ENCODE results near the gene RPS27. TPM values are rescaled to one million over a fixed set of nuclear protein-coding genes. Genes with fewer than 3 reads are reported as not detected.
A peak's percentile ranks its signal among the peaks of the same experiment; 100 is the strongest.

Gene RPS27
- total and polyA plus RNA-seq, 10 of the 15 experiments (the other 5 are each of a cell fraction or from before 2014, with no cell fraction given): 2,708 to 14,234 (median 8,874) TPM

DNA sequence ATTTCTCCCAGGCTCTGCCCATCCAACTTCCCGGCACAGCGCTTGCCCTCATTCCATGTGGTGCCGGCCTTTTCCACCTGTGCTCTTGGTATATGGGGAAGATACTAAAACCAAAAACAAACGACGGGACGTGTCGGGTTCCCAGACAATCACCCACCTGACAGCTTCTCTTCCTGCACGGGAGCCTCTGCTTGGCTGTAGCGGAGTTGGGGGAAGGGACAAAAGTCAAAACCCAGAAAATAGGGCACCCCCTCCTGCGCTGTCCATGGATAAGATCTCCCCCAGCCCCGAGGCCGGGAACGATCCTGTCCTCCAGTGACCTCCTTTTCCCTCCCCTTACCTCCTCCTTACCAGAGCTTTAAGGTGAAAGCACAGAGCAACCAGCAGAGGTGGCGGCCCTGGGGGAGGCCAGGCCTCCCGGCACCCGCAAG lies 13.7 kb upstream of the RPS27 start:
- peak; percentile 20; the same call in 2 of the 3 replicates for ATAC-seq
- no TSS peak for BruUV-seq (replicated peaks)
- in situ Hi-C loops (cut with MboI): no loop called here

More for the DNA sequence above, 13.7 kb upstream of the RPS27 start:
- RAD21 ChIA-PET (ENCODE audit: unreplicated experiment): interaction anchor here (1.0 to 4.0 kb wide), 10 partner anchors 10 to 343 kb away, joined by 3 to 42 read pairs (median 5); partner anchors contain the start of genes CHTOP, CREB3L4, DENND4B and GATAD2B
- no peaks in the 10 kb centered on the region for H3K27me3 ChIP-seq (replicated peaks in 1 of 2; ENCODE audit: control insufficient read depth in 2 of 2, insufficient read depth in 2 of 2, low read length in 1 of 2)
- H3K4me1 ChIP-seq (ENCODE audit: control insufficient read depth, insufficient read depth, low read length): peaks cover 8% of the 10 kb centered on the region
- peak overlapping the region; percentile 86 for H3K27ac ChIP-seq (ENCODE audit: control insufficient read depth, insufficient read depth)
- H3K4me3 ChIP-seq: peak overlapping the region; percentile 87
- CTCF ChIA-PET: interaction anchor here (1.0 to 6.6 kb wide), 10 partner anchors 10 to 466 kb away, joined by 3 to 62 read pairs (median 5); partner anchors contain the start of genes CREB3L4, RAB13, RPS27 and SLC39A1
- no peaks in the 10 kb centered on the region for H3K9me3 ChIP-seq (replicated peaks; ENCODE audit: control insufficient read depth, insufficient read depth, low read length)
- peak; percentile 27; the same call in 1 of the 2 replicates for TF ChIP-seq MXI1 (IDR thresholded peaks at IDR 0.05; ENCODE audit: low read depth, low read length)
- TF ChIP-seq, protein P1, sequence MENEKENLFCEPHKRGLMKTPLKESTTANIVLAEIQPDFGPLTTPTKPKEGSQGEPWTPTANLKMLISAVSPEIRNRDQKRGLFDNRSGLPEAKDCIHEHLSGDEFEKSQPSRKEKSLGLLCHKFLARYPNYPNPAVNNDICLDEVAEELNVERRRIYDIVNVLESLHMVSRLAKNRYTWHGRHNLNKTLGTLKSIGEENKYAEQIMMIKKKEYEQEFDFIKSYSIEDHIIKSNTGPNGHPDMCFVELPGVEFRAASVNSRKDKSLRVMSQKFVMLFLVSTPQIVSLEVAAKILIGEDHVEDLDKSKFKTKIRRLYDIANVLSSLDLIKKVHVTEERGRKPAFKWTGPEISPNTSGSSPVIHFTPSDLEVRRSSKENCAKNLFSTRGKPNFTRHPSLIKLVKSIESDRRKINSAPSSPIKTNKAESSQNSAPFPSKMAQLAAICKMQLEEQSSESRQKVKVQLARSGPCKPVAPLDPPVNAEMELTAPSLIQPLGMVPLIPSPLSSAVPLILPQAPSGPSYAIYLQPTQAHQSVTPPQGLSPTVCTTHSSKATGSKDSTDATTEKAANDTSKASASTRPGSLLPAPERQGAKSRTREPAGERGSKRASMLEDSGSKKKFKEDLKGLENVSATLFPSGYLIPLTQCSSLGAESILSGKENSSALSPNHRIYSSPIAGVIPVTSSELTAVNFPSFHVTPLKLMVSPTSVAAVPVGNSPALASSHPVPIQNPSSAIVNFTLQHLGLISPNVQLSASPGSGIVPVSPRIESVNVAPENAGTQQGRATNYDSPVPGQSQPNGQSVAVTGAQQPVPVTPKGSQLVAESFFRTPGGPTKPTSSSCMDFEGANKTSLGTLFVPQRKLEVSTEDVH (IDR thresholded peaks at IDR 0.05; ENCODE audit: low read depth, partially characterized antibody): no peak
- TF ChIP-seq ZSCAN29 (IDR thresholded peaks at IDR 0.05): no peak
- peak overlapping the region; percentile 91 for H3K4me2 ChIP-seq (ENCODE audit: control insufficient read depth, insufficient read depth)
- peak overlapping the region; percentile 44 for H2AFZ ChIP-seq (ENCODE audit: control insufficient read depth, low read depth, low read length)
- no peak for FAIRE-seq
- intact Hi-C loops (cut with micrococcal nuclease; ENCODE audit: unreplicated experiment): no loop called here
- POLR2A ChIA-PET: interaction anchor here (0.7 to 5.3 kb wide), 11 partner anchors 10 to 181 kb away, joined by 3 to 132 read pairs (median 11); partner anchors contain the start of genes CREB3L4, CRTC2, DENND4B and GATAD2B
- peaks cover 8 to 16% of the 10 kb centered on the region in 2 experiments for H3K36me3 ChIP-seq (ENCODE audit: control insufficient read depth in 2 of 2, insufficient read depth in 2 of 2, low read length in 1 of 2)
- SMC1A ChIA-PET (ENCODE audit: uncharacterized antibody, unreplicated experiment): interaction anchor here (0.9 to 5.0 kb wide), 9 partner anchors 10 to 187 kb away, joined by 3 to 82 read pairs (median 4); partner anchors contain the start of genes CREB3L4, DENND4B, RAB13 and RPS27
- WGBS (ENCODE audit: insufficient coverage, insufficient replicate concordance, low lambda C conversion rate, missing lambda C conversion rate): 0% methylated on average over 16 of the region's 16 CpGs
- H3K79me2 ChIP-seq (ENCODE audit: control insufficient read depth, insufficient read depth, low read length): peaks cover 22% of the 10 kb centered on the region
- DNase-seq (ENCODE audit: low read depth, low spot score): no peak
- peak overlapping the region; percentile 88 for H3K9ac ChIP-seq (ENCODE audit: control insufficient read depth, insufficient read depth, low read length)
- no peaks in the 10 kb centered on the region for H4K20me1 ChIP-seq (ENCODE audit: control insufficient read depth, insufficient read depth)
